ENCODE data around the gene COL6A3.

DNA sequence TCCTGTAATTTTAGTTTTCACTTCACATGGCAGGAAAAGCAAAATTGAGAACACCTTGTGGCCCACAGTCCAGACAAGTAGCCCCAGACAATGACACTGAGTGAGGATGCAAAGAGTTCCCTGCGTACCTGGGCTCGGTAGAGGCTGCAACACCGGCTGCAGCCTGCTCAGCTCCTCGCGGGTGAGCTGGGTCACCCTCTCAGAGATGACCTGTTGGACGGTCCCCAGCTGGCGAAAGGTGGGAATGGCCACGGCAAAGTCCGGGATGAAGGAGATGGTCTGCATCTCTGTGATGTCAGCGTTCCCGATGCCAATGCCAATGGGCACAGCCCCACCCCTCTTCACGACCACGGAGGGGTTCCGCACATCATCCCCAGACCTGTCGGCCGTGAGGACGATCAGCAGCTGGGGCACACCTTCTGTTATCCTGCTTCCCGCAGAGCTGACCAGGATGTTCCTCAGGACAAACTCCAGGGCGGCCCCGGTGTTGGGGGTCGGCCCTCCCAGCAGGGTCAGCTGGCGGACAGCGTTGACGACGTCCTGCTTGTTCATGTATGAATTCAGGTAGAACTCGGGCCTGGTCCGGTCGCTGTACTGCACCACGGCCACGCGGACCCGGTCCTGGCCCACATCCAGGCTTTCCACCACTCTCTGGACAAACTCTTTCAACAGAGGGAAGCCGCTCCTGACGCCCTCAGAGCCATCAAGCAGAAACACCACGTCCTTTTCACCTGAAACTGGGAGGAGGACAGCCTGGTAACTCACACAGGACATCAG lies 39.5 kb downstream of the COL6A3 start:
- TF ChIP-seq, protein P1, sequence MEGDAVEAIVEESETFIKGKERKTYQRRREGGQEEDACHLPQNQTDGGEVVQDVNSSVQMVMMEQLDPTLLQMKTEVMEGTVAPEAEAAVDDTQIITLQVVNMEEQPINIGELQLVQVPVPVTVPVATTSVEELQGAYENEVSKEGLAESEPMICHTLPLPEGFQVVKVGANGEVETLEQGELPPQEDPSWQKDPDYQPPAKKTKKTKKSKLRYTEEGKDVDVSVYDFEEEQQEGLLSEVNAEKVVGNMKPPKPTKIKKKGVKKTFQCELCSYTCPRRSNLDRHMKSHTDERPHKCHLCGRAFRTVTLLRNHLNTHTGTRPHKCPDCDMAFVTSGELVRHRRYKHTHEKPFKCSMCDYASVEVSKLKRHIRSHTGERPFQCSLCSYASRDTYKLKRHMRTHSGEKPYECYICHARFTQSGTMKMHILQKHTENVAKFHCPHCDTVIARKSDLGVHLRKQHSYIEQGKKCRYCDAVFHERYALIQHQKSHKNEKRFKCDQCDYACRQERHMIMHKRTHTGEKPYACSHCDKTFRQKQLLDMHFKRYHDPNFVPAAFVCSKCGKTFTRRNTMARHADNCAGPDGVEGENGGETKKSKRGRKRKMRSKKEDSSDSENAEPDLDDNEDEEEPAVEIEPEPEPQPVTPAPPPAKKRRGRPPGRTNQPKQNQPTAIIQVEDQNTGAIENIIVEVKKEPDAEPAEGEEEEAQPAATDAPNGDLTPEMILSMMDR (IDR thresholded peaks at IDR 0.05), result no peak
- TF ChIP-seq POLR2A (IDR thresholded peaks at IDR 0.05), result no peak
